IMR-90 (cell line): ENCODE results near the gene ABCC5. TPM values are rescaled to one million over a fixed set of nuclear protein-coding genes. Genes with fewer than 3 reads are reported as not detected.

ENCODE experiments used
- ATAC-seq: fragments of 200-7000 bp; cut with Tn5 transposase; 2 replicates; pipeline ENCODE4 v1.9.1; 2020; ENCODE audit warnings: low read depth, mild to moderate bottlenecking, moderate library complexity
- BruUV-seq: library from RNA; stranded (reverse); fragments of 400-500 nt; replicated peaks from 2 replicates; lab custom pipeline; 2021; lab: Mats Ljungman, UMichigan
- CTCF ChIA-PET: fragments of 300-600 bp; formaldehyde crosslinking; extraction: SDS; loops from one replicate; lab custom pipeline; 2021; ENCODE audit warnings: antibody characterized with exemption; lab: Yijun Ruan, JAX
- POLR2A ChIA-PET: fragments of 300-600 bp; sonication (Branson Sonifier 250); formaldehyde crosslinking; loops from one replicate; lab custom pipeline; 2022; ENCODE audit warnings: antibody characterized with exemption; ENCODE audit not compliant: unreplicated experiment; lab: Charles Lee
- DNase-seq: peaks from one replicate; pipeline ENCODE4 v3.0.0; 2013
- H2AFZ ChIP-seq: replicated peaks from 2 replicates; pipeline ENCODE3; 2013; ENCODE audit warnings: low read length, mild to moderate bottlenecking; ENCODE audit not compliant: poor library complexity
- H2AK5ac ChIP-seq: 2 replicates; pipeline ENCODE4 v1.6.1; 2013; ENCODE audit warnings: low read depth, low read length, inconsistent platforms
- H2AK9ac ChIP-seq: replicated peaks from 2 replicates; pipeline ENCODE3; 2013; ENCODE audit warnings: mild to moderate bottlenecking, low read depth, low read length, moderate library complexity; ENCODE audit not compliant: poor library complexity
- H2BK120ac ChIP-seq: 2 replicates; pipeline ENCODE4 v1.6.1; 2013; ENCODE audit warnings: low read depth, low read length, inconsistent platforms
- H2BK15ac ChIP-seq: 3 replicates; pipeline ENCODE4 v1.6.1; 2013; ENCODE audit warnings: low read depth, low read length, inconsistent platforms
- H2BK20ac ChIP-seq: 2 replicates; pipeline ENCODE4 v1.6.1; 2013; ENCODE audit warnings: low read depth, mild to moderate bottlenecking, inconsistent platforms, low read length, moderate library complexity
- H2BK5ac ChIP-seq: 2 replicates; pipeline ENCODE4 v1.6.1; 2013; ENCODE audit warnings: mild to moderate bottlenecking, low read depth, low read length, inconsistent platforms; ENCODE audit not compliant: poor library complexity, severe bottlenecking
- H3K14ac ChIP-seq: replicated peaks from 2 replicates; pipeline ENCODE4 v1.6.1; 2013; ENCODE audit warnings: low read depth, low read length, inconsistent platforms
- H3K18ac ChIP-seq: 2 replicates; pipeline ENCODE4 v1.6.1; 2013; ENCODE audit warnings: low read depth, low read length, control low read depth
- H3K23ac ChIP-seq: 2 replicates; pipeline ENCODE4 v1.6.1; 2013; ENCODE audit warnings: low read depth, low read length, inconsistent platforms
- H3K27ac ChIP-seq: 2 replicates; pipeline ENCODE4 v1.5.1; 2013; ENCODE audit warnings: mild to moderate bottlenecking, control low read depth, low read length; ENCODE audit not compliant: insufficient read depth
- H3K27me3 ChIP-seq: 2 replicates; pipeline ENCODE4 v1.6.1; 2013; ENCODE audit warnings: low read length; ENCODE audit not compliant: control insufficient read depth, insufficient read depth
- H3K36me3 ChIP-seq: 2 replicates; pipeline ENCODE4 v1.6.1; 2013; ENCODE audit warnings: low read length, mixed read lengths; ENCODE audit not compliant: control insufficient read depth, insufficient read depth
- H3K4ac ChIP-seq: 2 replicates; pipeline ENCODE4 v1.6.1; 2013; ENCODE audit warnings: low read depth, low read length, inconsistent platforms
- H3K4me1 ChIP-seq: 2 replicates; pipeline ENCODE4 v1.6.1; 2013; ENCODE audit warnings: low read length, mixed read lengths; ENCODE audit not compliant: control insufficient read depth, insufficient read depth
- H3K4me2 ChIP-seq: 2 replicates; pipeline ENCODE4 v1.6.1; 2013; ENCODE audit warnings: low read depth, mild to moderate bottlenecking, control low read depth, low read length, moderate library complexity
- H3K4me3 ChIP-seq: 2 replicates; pipeline ENCODE4 v1.5.1; 2013; ENCODE audit warnings: low read depth, mild to moderate bottlenecking, control low read depth, low read length, moderate library complexity; ENCODE audit not compliant: insufficient read depth
- H3K56ac ChIP-seq: 2 replicates; pipeline ENCODE4 v1.6.1; 2013; ENCODE audit warnings: low read length, inconsistent platforms; ENCODE audit not compliant: insufficient read depth; ENCODE audit errors: extremely low read depth
- H3K79me1 ChIP-seq, 2 experiments: 2 replicates each; pipeline ENCODE4 v1.6.1; 2013; ENCODE audit warnings: low read length in 2 of 2, inconsistent platforms in 1 of 2, low read depth in 1 of 2
- H3K9ac ChIP-seq: 2 replicates; pipeline ENCODE4 v1.6.1; 2013; ENCODE audit warnings: low read depth, low read length, control low read depth
- H3K9me1 ChIP-seq: 2 replicates; pipeline ENCODE4 v1.6.1; 2013; ENCODE audit warnings: low read length, inconsistent platforms; ENCODE audit not compliant: insufficient read depth
- H3K9me3 ChIP-seq: 2 replicates; pipeline ENCODE4 v1.6.1; 2013; ENCODE audit warnings: low read length; ENCODE audit not compliant: control insufficient read depth, insufficient read depth
- H4K20me1 ChIP-seq: 2 replicates; pipeline ENCODE4 v1.6.1; 2013; ENCODE audit warnings: low read length, inconsistent platforms; ENCODE audit not compliant: insufficient read depth
- H4K5ac ChIP-seq: 2 replicates; pipeline ENCODE4 v1.6.1; 2013; ENCODE audit warnings: mild to moderate bottlenecking, low read depth, low read length, control low read depth
- H4K8ac ChIP-seq, 2 experiments: 2 replicates each; pipeline ENCODE4 v1.6.1; 2013; ENCODE audit warnings: low read depth in 2 of 2, low read length in 2 of 2, control low read depth in 1 of 2, inconsistent platforms in 1 of 2
- H4K91ac ChIP-seq: 2 replicates; pipeline ENCODE4 v1.6.1; 2013; ENCODE audit warnings: low read depth, low read length, inconsistent platforms; ENCODE audit not compliant: insufficient read depth
- BHLHE40 ChIP-seq: fragments of 150-350 bp; IDR thresholded peaks from 2 replicates; pipeline ENCODE4 v1.6.1; 2016; ENCODE audit warnings: mild to moderate bottlenecking, low read depth, low read length
- CEBPB ChIP-seq: IDR thresholded peaks from 2 replicates; pipeline ENCODE4 v1.6.1; 2012; ENCODE audit warnings: low read depth, low read length, improper control_type of control experiment
- CHD1 ChIP-seq: IDR thresholded peaks from 2 replicates; pipeline ENCODE4 v1.6.1; 2012; ENCODE audit warnings: low read depth, low read length, improper control_type of control experiment
- CTCF ChIP-seq: conservative IDR thresholded peaks from 2 replicates; pipeline ENCODE4 v1.5.1; 2012; ENCODE audit warnings: mild to moderate bottlenecking, low read depth, low read length, improper control_type of control experiment
- ELK1 ChIP-seq: fragments of 150-350 bp; IDR thresholded peaks from 2 replicates; pipeline ENCODE4 v1.6.1; 2016; ENCODE audit warnings: low read depth, mild to moderate bottlenecking, low read length, moderate library complexity, borderline replicate concordance
- FOS ChIP-seq: fragments of 150-350 bp; IDR thresholded peaks from 2 replicates; pipeline ENCODE4 v1.6.1; 2016; ENCODE audit warnings: low read depth, low read length
- MAFK ChIP-seq: IDR thresholded peaks from 2 replicates; pipeline ENCODE4 v1.6.1; 2012; ENCODE audit warnings: low read depth, low read length, improper control_type of control experiment
- MAZ ChIP-seq: IDR thresholded peaks from 2 replicates; pipeline ENCODE4 v1.6.1; 2012; ENCODE audit warnings: low read depth, mild to moderate bottlenecking, low read length, improper control_type of control experiment, moderate library complexity, borderline replicate concordance
- MXI1 ChIP-seq: IDR thresholded peaks from 2 replicates; pipeline ENCODE4 v1.6.1; 2012; ENCODE audit warnings: low read depth, mild to moderate bottlenecking, low read length, moderate library complexity, borderline replicate concordance
- NFE2L2 ChIP-seq: fragments of 150-350 bp; IDR thresholded peaks from 2 replicates; pipeline ENCODE4 v1.6.1; 2016; ENCODE audit warnings: low read depth, mild to moderate bottlenecking, low read length
- POLR2A ChIP-seq: IDR thresholded peaks from 2 replicates; pipeline ENCODE4 v1.6.1; 2012; ENCODE audit warnings: mild to moderate bottlenecking, low read depth, low read length
- RAD21 ChIP-seq: IDR thresholded peaks from 2 replicates; pipeline ENCODE4 v1.6.1; 2012; ENCODE audit warnings: low read length, improper control_type of control experiment
- RCOR1 ChIP-seq: IDR thresholded peaks from 2 replicates; pipeline ENCODE4 v1.6.1; 2012; ENCODE audit warnings: mild to moderate bottlenecking, low read length, improper control_type of control experiment; ENCODE audit not compliant: insufficient replicate concordance
- RFX5 ChIP-seq: IDR thresholded peaks from 2 replicates; pipeline ENCODE4 v1.8.0; 2012; ENCODE audit warnings: low read depth, mild to moderate bottlenecking, low read length, moderate library complexity
- SMC3 ChIP-seq: fragments of 150-350 bp; IDR thresholded peaks from 2 replicates; pipeline ENCODE4 v1.6.1; 2016; ENCODE audit warnings: low read depth, mild to moderate bottlenecking, antibody characterized with exemption, low read length, moderate library complexity
- USF2 ChIP-seq: fragments of 150-350 bp; IDR thresholded peaks from 2 replicates; pipeline ENCODE4 v1.6.1; 2017; ENCODE audit warnings: mild to moderate bottlenecking, antibody characterized with exemption, low read length, low read depth
- WGBS, 2 experiments: methylation state at CpG; one replicate each; pipeline versions ENCODE4 v1.1.5 to v1.1.7; 2013; ENCODE audit warnings: missing lambda C conversion rate in 2 of 2; ENCODE audit not compliant: insufficient read length in 1 of 2; ENCODE audit errors: extremely low coverage in 2 of 2; 5-methylcytosine and 5-hydroxymethylcytosine counted together
- dilution Hi-C: fragments of 300-500 bp; cut with HindIII; formaldehyde crosslinking; loops from one replicate; pipeline ENCODE4 v1.14.3; 2018; ENCODE audit warnings: low sequenced_read_pairs; ENCODE audit not compliant: unreplicated experiment
- in situ Hi-C: fragments of 300-500 bp; cut with MboI; formaldehyde crosslinking; loops from 3 replicates; pipeline ENCODE4 v1.14.3; 2019; ENCODE audit warnings: low sequenced_read_pairs, inconsistent platforms, mixed read lengths
- intact Hi-C: fragments of 100-400 bp; cut with micrococcal nuclease; formaldehyde crosslinking; loops from 2 replicates; pipeline ENCODE4 v1.10.0; 2022
- polyA plus RNA-seq, 3 experiments: library from polyadenylated mRNA; depleted of rRNA; stranded (reverse); fragments of >200 nt; gene quantifications; 2 replicates each; pipeline ENCODE4 v1.2.3, GENCODE V29; 2012; ENCODE audit warnings: low replicate concordance in 1 of 3
- total RNA-seq: library from RNA; depleted of rRNA; stranded (reverse); fragments of >200 nt; gene quantifications from 2 replicates; pipeline ENCODE4 v1.2.3, GENCODE V29; 2012

Gene ABCC5
- total and polyA plus RNA-seq, 2 of the 4 experiments (the other 2 are of a cell fraction) = 8.4 to 17.7 TPM

- no peaks in the 10 kb centered on the region for H3K27me3 ChIP-seq
- intact Hi-C loops (no loop called here), dilution Hi-C loops (no loop called here), in situ Hi-C loops (no loop called here)
- H2BK5ac ChIP-seq = no peak overlapping the region
- H4K8ac ChIP-seq = no peak overlapping the region
- ATAC-seq (no peak), DNase-seq (no peak)
- H3K36me3 ChIP-seq = peaks cover 18% of the 10 kb centered on the region
- no peak overlapping the region for H3K9ac ChIP-seq
- no peaks in the 10 kb centered on the region for H3K9me3 ChIP-seq
- H3K4me2 ChIP-seq = no peak overlapping the region
- no TSS peak for BruUV-seq
- H3K4me3 ChIP-seq = no peak overlapping the region
- no peak overlapping the region for H2BK20ac ChIP-seq
- no peak overlapping the region for H3K56ac ChIP-seq
- no peak overlapping the region for H2AK9ac ChIP-seq
- no peak overlapping the region for H2BK15ac ChIP-seq
- TF ChIP-seq ELK1 (no peak), MAFK (no peak), RFX5 (no peak), RAD21 (no peak), CHD1 (no peak), USF2 (no peak), CTCF (no peak), CEBPB (no peak), POLR2A (no peak), NFE2L2 (no peak), BHLHE40 (no peak), MXI1 (no peak), MAZ (no peak), SMC3 (no peak), FOS (no peak), RCOR1 (no peak)
- H3K27ac ChIP-seq = no peak overlapping the region
- H3K4ac ChIP-seq = no peak overlapping the region
- no peaks in the 10 kb centered on the region for H3K9me1 ChIP-seq
- WGBS, 2 experiments = no CpG with 5 or more reads among the region's 2 CpGs
- no peak overlapping the region for H3K23ac ChIP-seq
- H3K14ac ChIP-seq = no peak overlapping the region
- H2AK5ac ChIP-seq = no peak overlapping the region
- H3K79me1 ChIP-seq = no peaks in the 10 kb centered on the region
- H2AFZ ChIP-seq = no peak overlapping the region
- H3K18ac ChIP-seq = no peak overlapping the region
- H4K91ac ChIP-seq = no peak overlapping the region
- H4K5ac ChIP-seq = no peak overlapping the region
- CTCF ChIA-PET = no interaction called here
- H2BK120ac ChIP-seq = no peak overlapping the region
- no peaks in the 10 kb centered on the region for H4K20me1 ChIP-seq
- POLR2A ChIA-PET = no interaction called here
- no peaks in the 10 kb centered on the region for H3K4me1 ChIP-seq
These were observed 99.5 kb downstream of the ABCC5 start for GRCh38 chr3:183918178-183918577.
